Natural killer cell (primary cell): ENCODE measurements around the gene MSI2. TPM values are rescaled to one million over a fixed set of nuclear protein-coding genes. Genes with fewer than 3 reads are reported as not detected.

Experiments used
- ATAC-seq, 3 donors: fragments of 150-1000 bp in 2 of 3; fragments of 200-7000 bp in 1 of 3; cut with Tn5 transposase; 1 replicate in 1 of 3; 2 replicates in 2 of 3; pipeline ENCODE4 v1.10.0; 2021; ENCODE audit warnings: mild to moderate bottlenecking in 2 of 3, moderate library complexity in 2 of 3
- DNase-seq, 2 donors: peaks; one replicate each; pipeline versions ENCODE4 v3.0.0 to v3.0.0-alpha.2; 2013 to 2021; ENCODE audit warnings: mixed read lengths in 1 of 2
- H3K27ac ChIP-seq: one replicate; pipeline ENCODE4 v1.5.1; 2013; ENCODE audit warnings: mild to moderate bottlenecking, low read length
- H3K27me3 ChIP-seq: one replicate; pipeline ENCODE4 v1.6.1; 2013; ENCODE audit warnings: low read length; ENCODE audit not compliant: control insufficient read depth, insufficient read depth
- H3K36me3 ChIP-seq: one replicate; pipeline ENCODE4 v1.6.1; 2013; ENCODE audit warnings: low read length; ENCODE audit not compliant: control insufficient read depth, insufficient read depth
- H3K4me1 ChIP-seq: one replicate; pipeline ENCODE4 v1.6.1; 2013; ENCODE audit warnings: low read length; ENCODE audit not compliant: control insufficient read depth, insufficient read depth
- H3K4me3 ChIP-seq: one replicate; pipeline ENCODE4 v1.5.1; 2013; ENCODE audit warnings: low read length
- H3K9me3 ChIP-seq: one replicate; pipeline ENCODE4 v1.6.1; 2013; ENCODE audit warnings: low read length; ENCODE audit not compliant: control insufficient read depth, insufficient read depth
- H3K27ac Mint-ChIP-seq, 2 donors: one replicate each; pipeline ENCODE4 v1.8.0; 2022; ENCODE audit warnings: mild to moderate bottlenecking in 2 of 2, mixed read lengths in 2 of 2, moderate library complexity in 1 of 2
- H3K27me3 Mint-ChIP-seq, 2 donors: one replicate each; pipeline ENCODE4 v1.8.0; 2022; ENCODE audit warnings: low read depth in 2 of 2, mixed read lengths in 2 of 2
- H3K36me3 Mint-ChIP-seq: one replicate; pipeline ENCODE4 v1.8.0; 2022; ENCODE audit warnings: mixed read lengths
- H3K4me1 Mint-ChIP-seq, 2 donors: one replicate each; pipeline ENCODE4 v1.8.0; 2022; ENCODE audit warnings: mixed read lengths in 2 of 2
- H3K4me3 Mint-ChIP-seq: one replicate; pipeline ENCODE4 v1.8.0; 2022; ENCODE audit warnings: mild to moderate bottlenecking, moderate library complexity, mixed read lengths
- H3K9me3 Mint-ChIP-seq, 2 donors: one replicate each; pipeline ENCODE4 v1.8.0; 2022; ENCODE audit warnings: mixed read lengths in 2 of 2
- WGBS: methylation state at CpG from one replicate; pipeline ENCODE4 v1.1.7; 2013; ENCODE audit warnings: missing lambda C conversion rate; ENCODE audit not compliant: insufficient coverage; 5-methylcytosine and 5-hydroxymethylcytosine counted together
- intact Hi-C: fragments of 100-400 bp; cut with micrococcal nuclease; formaldehyde crosslinking; loops from one replicate; pipeline ENCODE4 v1.14.2; 2022
- total RNA-seq, 4 donors: library from RNA; stranded (reverse); fragments of 120-200 nt in 1 of 4; gene quantifications; one replicate each; pipeline versions ENCODE4 v1.2.3 to v1.2.4, GENCODE V29; 2013 to 2022
- TF ChIP-seq, protein P1 (sequence below): fragments of 200-600 bp; IDR thresholded peaks from one replicate; pipeline ENCODE4 v1.8.0; 2022; ENCODE audit warnings: antibody characterized with exemption

The MSI2 gene
- total RNA-seq, 3 donors from 2014 or later (not counting 1 experiment from before 2014, with no cell fraction given), result 95.5 to 145 (median 96.8) TPM

DNA sequence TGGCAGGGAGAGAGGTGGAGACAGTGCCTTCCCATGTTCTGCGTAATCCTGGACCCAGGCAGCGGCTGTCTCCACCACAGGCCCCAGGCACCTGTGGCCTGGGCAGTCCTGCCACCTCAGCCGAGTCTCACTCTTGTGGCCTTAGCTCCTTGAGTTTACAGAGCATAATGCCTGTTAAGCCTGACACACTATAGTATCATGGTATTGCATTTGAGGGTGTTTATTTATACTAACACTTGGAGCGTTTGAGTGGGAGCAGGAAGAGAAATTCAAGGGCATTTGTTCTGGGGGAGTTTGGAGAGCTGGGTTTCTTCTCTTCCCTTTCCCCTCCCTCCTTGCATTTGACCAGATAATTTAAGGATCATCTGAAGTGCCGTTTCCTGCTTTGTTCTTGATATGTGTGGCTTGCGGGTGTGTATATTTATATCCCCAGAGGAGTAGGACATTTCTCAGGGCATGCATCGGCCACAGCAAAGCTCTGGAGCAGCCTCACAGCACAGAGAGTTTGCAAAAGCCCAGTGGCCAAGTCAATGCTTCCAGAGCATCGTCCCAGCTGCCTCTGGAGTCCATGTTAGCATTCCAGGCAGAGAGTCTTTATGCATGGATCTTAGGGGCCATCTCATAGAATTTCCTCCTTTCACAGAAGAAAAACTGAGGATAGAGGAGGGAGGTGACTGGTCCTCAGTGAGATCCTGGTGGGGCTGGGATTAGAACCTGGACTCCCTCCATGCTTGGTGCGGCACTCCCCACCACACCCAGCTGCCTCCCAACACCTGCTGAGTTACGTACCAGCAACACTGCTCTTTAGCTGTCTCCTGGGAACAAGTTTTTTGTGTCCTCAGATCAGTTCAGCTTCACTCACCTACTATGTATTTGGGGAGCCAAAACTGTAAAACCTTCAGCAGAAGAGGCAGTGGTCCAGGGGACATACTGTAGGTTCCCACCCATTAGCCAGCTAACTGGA, 266.0 kb downstream of the MSI2 start:
- H3K27me3 ChIP-seq, result no peaks in the 10 kb centered on the region
- no peaks in the 10 kb centered on the region for H3K9me3 ChIP-seq
- no peak overlapping the region for H3K27ac ChIP-seq
- Mint-ChIP-seq H3K27me3 (no peaks in the 10 kb centered on the region), H3K9me3 (no peaks in the 10 kb centered on the region), H3K4me1 (peaks cover 5 to 8% of the 10 kb centered on the region in 2 donors), H3K4me3 (no peak overlapping the region), H3K27ac (no peak overlapping the region), H3K36me3 (no peaks in the 10 kb centered on the region)
- H3K36me3 ChIP-seq, result no peaks in the 10 kb centered on the region
- H3K4me3 ChIP-seq, result no peak overlapping the region
- no peaks in the 10 kb centered on the region for H3K4me1 ChIP-seq
- TF ChIP-seq, protein P1, sequence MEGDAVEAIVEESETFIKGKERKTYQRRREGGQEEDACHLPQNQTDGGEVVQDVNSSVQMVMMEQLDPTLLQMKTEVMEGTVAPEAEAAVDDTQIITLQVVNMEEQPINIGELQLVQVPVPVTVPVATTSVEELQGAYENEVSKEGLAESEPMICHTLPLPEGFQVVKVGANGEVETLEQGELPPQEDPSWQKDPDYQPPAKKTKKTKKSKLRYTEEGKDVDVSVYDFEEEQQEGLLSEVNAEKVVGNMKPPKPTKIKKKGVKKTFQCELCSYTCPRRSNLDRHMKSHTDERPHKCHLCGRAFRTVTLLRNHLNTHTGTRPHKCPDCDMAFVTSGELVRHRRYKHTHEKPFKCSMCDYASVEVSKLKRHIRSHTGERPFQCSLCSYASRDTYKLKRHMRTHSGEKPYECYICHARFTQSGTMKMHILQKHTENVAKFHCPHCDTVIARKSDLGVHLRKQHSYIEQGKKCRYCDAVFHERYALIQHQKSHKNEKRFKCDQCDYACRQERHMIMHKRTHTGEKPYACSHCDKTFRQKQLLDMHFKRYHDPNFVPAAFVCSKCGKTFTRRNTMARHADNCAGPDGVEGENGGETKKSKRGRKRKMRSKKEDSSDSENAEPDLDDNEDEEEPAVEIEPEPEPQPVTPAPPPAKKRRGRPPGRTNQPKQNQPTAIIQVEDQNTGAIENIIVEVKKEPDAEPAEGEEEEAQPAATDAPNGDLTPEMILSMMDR, result no peak
- no peak for ATAC-seq
- intact Hi-C loops, result no loop called here
- 86% methylated on average over 8 of the region's 10 CpGs for WGBS
- no peak for DNase-seq

GRCh38 chr17:57523926-57524632, 267.8 kb downstream of the MSI2 start:
- TF ChIP-seq, protein P1, result no peak
- Histone ChIP-seq H3K27ac (no peak overlapping the region), H3K4me3 (no peak overlapping the region), H3K27me3 (no peaks in the 10 kb centered on the region), H3K4me1 (no peaks in the 10 kb centered on the region), H3K9me3 (no peaks in the 10 kb centered on the region), H3K36me3 (no peaks in the 10 kb centered on the region)
- DNase-seq (no peak), ATAC-seq (no peak)
- H3K9me3 Mint-ChIP-seq, result no peaks in the 10 kb centered on the region
- no peaks in the 10 kb centered on the region for H3K27me3 Mint-ChIP-seq
- no peaks in the 10 kb centered on the region for H3K36me3 Mint-ChIP-seq
- peaks cover under 1 to 8% of the 10 kb centered on the region in 2 donors for H3K4me1 Mint-ChIP-seq
- no peak overlapping the region for H3K4me3 Mint-ChIP-seq
- H3K27ac Mint-ChIP-seq, result no peak overlapping the region
- 85% methylated on average over 4 of the region's 7 CpGs for WGBS
- intact Hi-C loops, result no loop called here

DNA sequence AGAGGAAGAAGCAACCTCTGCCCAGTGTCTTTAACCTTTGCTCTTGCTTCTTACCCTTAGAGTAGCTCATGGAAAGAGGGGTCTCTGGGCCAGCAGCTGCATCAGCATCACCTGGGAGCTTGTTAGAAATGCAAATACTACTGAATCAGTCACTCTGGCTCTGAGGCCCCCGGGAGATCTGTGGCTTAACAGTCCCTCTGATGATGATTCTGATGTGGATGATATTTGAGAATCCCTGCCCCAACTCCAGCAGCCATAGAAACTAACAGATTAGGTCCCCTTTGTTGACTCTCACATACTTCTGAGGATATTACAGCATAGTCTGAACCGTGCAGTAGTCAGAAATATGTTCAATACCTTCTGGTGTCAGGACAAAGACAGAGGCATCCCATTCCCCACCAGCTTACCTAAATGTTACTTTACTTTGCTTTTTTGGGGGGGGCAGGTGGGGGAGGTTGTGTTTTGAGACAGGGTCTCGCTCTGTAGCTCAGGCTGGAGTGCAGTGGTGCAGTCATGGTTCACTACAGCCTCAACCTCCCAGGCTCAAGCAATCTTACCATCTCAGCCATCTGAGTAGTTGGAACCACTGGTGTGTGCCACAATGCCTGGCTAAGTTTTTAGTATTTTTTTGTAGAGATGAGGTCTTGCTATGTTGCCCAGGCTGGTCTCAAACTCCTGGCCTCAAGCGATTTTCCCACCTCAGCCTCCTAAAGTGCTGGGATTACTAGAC, 268.7 kb downstream of the MSI2 start:
- no peak overlapping the region for H3K27ac ChIP-seq
- H3K4me1 ChIP-seq, result peaks cover 3% of the 10 kb centered on the region
- WGBS, result 77% methylated on average over 3 of the region's 4 CpGs
- DNase-seq (no peak), ATAC-seq (no peak)
- intact Hi-C loops, result no loop called here
- TF ChIP-seq, protein P1, result no peak
- H3K36me3 Mint-ChIP-seq, result no peaks in the 10 kb centered on the region
- no peaks in the 10 kb centered on the region for H3K36me3 ChIP-seq
- H3K9me3 Mint-ChIP-seq, result no peaks in the 10 kb centered on the region
- peaks cover 7 to 10% of the 10 kb centered on the region in 2 donors for H3K4me1 Mint-ChIP-seq
- no peak overlapping the region for H3K27ac Mint-ChIP-seq
- no peaks in the 10 kb centered on the region for H3K9me3 ChIP-seq
- no peak overlapping the region for H3K4me3 Mint-ChIP-seq
- no peaks in the 10 kb centered on the region for H3K27me3 Mint-ChIP-seq
- H3K4me3 ChIP-seq, result no peak overlapping the region
- H3K27me3 ChIP-seq, result no peaks in the 10 kb centered on the region
